IMR-90 (cell line): ENCODE measurements around the gene CBL. TPM values are rescaled to one million over a fixed set of nuclear protein-coding genes. Genes with fewer than 3 reads are reported as not detected.

Source experiments
- ATAC-seq: fragments of 200-7000 bp; cut with Tn5 transposase; 2 replicates; pipeline ENCODE4 v1.9.1; 2020; ENCODE audit warnings: low read depth, mild to moderate bottlenecking, moderate library complexity
- BruUV-seq: library from RNA; stranded (reverse); fragments of 400-500 nt; replicated peaks from 2 replicates; lab custom pipeline; 2021; lab: Mats Ljungman, UMichigan
- CTCF ChIA-PET: fragments of 300-600 bp; formaldehyde crosslinking; extraction: SDS; loops from one replicate; lab custom pipeline; 2021; ENCODE audit warnings: antibody characterized with exemption; lab: Yijun Ruan, JAX
- POLR2A ChIA-PET: fragments of 300-600 bp; sonication (Branson Sonifier 250); formaldehyde crosslinking; loops from one replicate; lab custom pipeline; 2022; ENCODE audit warnings: antibody characterized with exemption; ENCODE audit not compliant: unreplicated experiment; lab: Charles Lee
- DNase-seq: peaks from one replicate; pipeline ENCODE4 v3.0.0; 2013
- H2AFZ ChIP-seq: replicated peaks from 2 replicates; pipeline ENCODE3; 2013; ENCODE audit warnings: low read length, mild to moderate bottlenecking; ENCODE audit not compliant: poor library complexity
- H2AK5ac ChIP-seq: 2 replicates; pipeline ENCODE4 v1.6.1; 2013; ENCODE audit warnings: low read depth, low read length, inconsistent platforms
- H2AK9ac ChIP-seq: replicated peaks from 2 replicates; pipeline ENCODE3; 2013; ENCODE audit warnings: mild to moderate bottlenecking, low read depth, low read length, moderate library complexity; ENCODE audit not compliant: poor library complexity
- H2BK120ac ChIP-seq: 2 replicates; pipeline ENCODE4 v1.6.1; 2013; ENCODE audit warnings: low read depth, low read length, inconsistent platforms
- H2BK15ac ChIP-seq: 3 replicates; pipeline ENCODE4 v1.6.1; 2013; ENCODE audit warnings: low read depth, low read length, inconsistent platforms
- H2BK20ac ChIP-seq: 2 replicates; pipeline ENCODE4 v1.6.1; 2013; ENCODE audit warnings: low read depth, mild to moderate bottlenecking, inconsistent platforms, low read length, moderate library complexity
- H2BK5ac ChIP-seq: 2 replicates; pipeline ENCODE4 v1.6.1; 2013; ENCODE audit warnings: mild to moderate bottlenecking, low read depth, low read length, inconsistent platforms; ENCODE audit not compliant: poor library complexity, severe bottlenecking
- H3K14ac ChIP-seq: replicated peaks from 2 replicates; pipeline ENCODE4 v1.6.1; 2013; ENCODE audit warnings: low read depth, low read length, inconsistent platforms
- H3K18ac ChIP-seq: 2 replicates; pipeline ENCODE4 v1.6.1; 2013; ENCODE audit warnings: low read depth, low read length, control low read depth
- H3K23ac ChIP-seq: 2 replicates; pipeline ENCODE4 v1.6.1; 2013; ENCODE audit warnings: low read depth, low read length, inconsistent platforms
- H3K27ac ChIP-seq: 2 replicates; pipeline ENCODE4 v1.5.1; 2013; ENCODE audit warnings: mild to moderate bottlenecking, control low read depth, low read length; ENCODE audit not compliant: insufficient read depth
- H3K27me3 ChIP-seq: 2 replicates; pipeline ENCODE4 v1.6.1; 2013; ENCODE audit warnings: low read length; ENCODE audit not compliant: control insufficient read depth, insufficient read depth
- H3K36me3 ChIP-seq: 2 replicates; pipeline ENCODE4 v1.6.1; 2013; ENCODE audit warnings: low read length, mixed read lengths; ENCODE audit not compliant: control insufficient read depth, insufficient read depth
- H3K4ac ChIP-seq: 2 replicates; pipeline ENCODE4 v1.6.1; 2013; ENCODE audit warnings: low read depth, low read length, inconsistent platforms
- H3K4me1 ChIP-seq: 2 replicates; pipeline ENCODE4 v1.6.1; 2013; ENCODE audit warnings: low read length, mixed read lengths; ENCODE audit not compliant: control insufficient read depth, insufficient read depth
- H3K4me2 ChIP-seq: 2 replicates; pipeline ENCODE4 v1.6.1; 2013; ENCODE audit warnings: low read depth, mild to moderate bottlenecking, control low read depth, low read length, moderate library complexity
- H3K4me3 ChIP-seq: 2 replicates; pipeline ENCODE4 v1.5.1; 2013; ENCODE audit warnings: low read depth, mild to moderate bottlenecking, control low read depth, low read length, moderate library complexity; ENCODE audit not compliant: insufficient read depth
- H3K56ac ChIP-seq: 2 replicates; pipeline ENCODE4 v1.6.1; 2013; ENCODE audit warnings: low read length, inconsistent platforms; ENCODE audit not compliant: insufficient read depth; ENCODE audit errors: extremely low read depth
- H3K79me1 ChIP-seq, 2 experiments: 2 replicates each; pipeline ENCODE4 v1.6.1; 2013; ENCODE audit warnings: low read length in 2 of 2, inconsistent platforms in 1 of 2, low read depth in 1 of 2
- H3K9ac ChIP-seq: 2 replicates; pipeline ENCODE4 v1.6.1; 2013; ENCODE audit warnings: low read depth, low read length, control low read depth
- H3K9me1 ChIP-seq: 2 replicates; pipeline ENCODE4 v1.6.1; 2013; ENCODE audit warnings: low read length, inconsistent platforms; ENCODE audit not compliant: insufficient read depth
- H3K9me3 ChIP-seq: 2 replicates; pipeline ENCODE4 v1.6.1; 2013; ENCODE audit warnings: low read length; ENCODE audit not compliant: control insufficient read depth, insufficient read depth
- H4K20me1 ChIP-seq: 2 replicates; pipeline ENCODE4 v1.6.1; 2013; ENCODE audit warnings: low read length, inconsistent platforms; ENCODE audit not compliant: insufficient read depth
- H4K5ac ChIP-seq: 2 replicates; pipeline ENCODE4 v1.6.1; 2013; ENCODE audit warnings: mild to moderate bottlenecking, low read depth, low read length, control low read depth
- H4K8ac ChIP-seq, 2 experiments: 2 replicates each; pipeline ENCODE4 v1.6.1; 2013; ENCODE audit warnings: low read depth in 2 of 2, low read length in 2 of 2, control low read depth in 1 of 2, inconsistent platforms in 1 of 2
- H4K91ac ChIP-seq: 2 replicates; pipeline ENCODE4 v1.6.1; 2013; ENCODE audit warnings: low read depth, low read length, inconsistent platforms; ENCODE audit not compliant: insufficient read depth
- CEBPB ChIP-seq: IDR thresholded peaks from 2 replicates; pipeline ENCODE4 v1.6.1; 2012; ENCODE audit warnings: low read depth, low read length, improper control_type of control experiment
- ELK1 ChIP-seq: fragments of 150-350 bp; IDR thresholded peaks from 2 replicates; pipeline ENCODE4 v1.6.1; 2016; ENCODE audit warnings: low read depth, mild to moderate bottlenecking, low read length, moderate library complexity, borderline replicate concordance
- FOS ChIP-seq: fragments of 150-350 bp; IDR thresholded peaks from 2 replicates; pipeline ENCODE4 v1.6.1; 2016; ENCODE audit warnings: low read depth, low read length
- MXI1 ChIP-seq: IDR thresholded peaks from 2 replicates; pipeline ENCODE4 v1.6.1; 2012; ENCODE audit warnings: low read depth, mild to moderate bottlenecking, low read length, moderate library complexity, borderline replicate concordance
- POLR2A ChIP-seq: IDR thresholded peaks from 2 replicates; pipeline ENCODE4 v1.6.1; 2012; ENCODE audit warnings: mild to moderate bottlenecking, low read depth, low read length
- SMC3 ChIP-seq: fragments of 150-350 bp; IDR thresholded peaks from 2 replicates; pipeline ENCODE4 v1.6.1; 2016; ENCODE audit warnings: low read depth, mild to moderate bottlenecking, antibody characterized with exemption, low read length, moderate library complexity
- WGBS, 2 experiments: methylation state at CpG; one replicate each; pipeline versions ENCODE4 v1.1.5 to v1.1.7; 2013; ENCODE audit warnings: missing lambda C conversion rate in 2 of 2; ENCODE audit not compliant: insufficient read length in 1 of 2; ENCODE audit errors: extremely low coverage in 2 of 2; 5-methylcytosine and 5-hydroxymethylcytosine counted together
- dilution Hi-C: fragments of 300-500 bp; cut with HindIII; formaldehyde crosslinking; loops from one replicate; pipeline ENCODE4 v1.14.3; 2018; ENCODE audit warnings: low sequenced_read_pairs; ENCODE audit not compliant: unreplicated experiment
- in situ Hi-C: fragments of 300-500 bp; cut with MboI; formaldehyde crosslinking; loops from 3 replicates; pipeline ENCODE4 v1.14.3; 2019; ENCODE audit warnings: low sequenced_read_pairs, inconsistent platforms, mixed read lengths
- intact Hi-C: fragments of 100-400 bp; cut with micrococcal nuclease; formaldehyde crosslinking; loops from 2 replicates; pipeline ENCODE4 v1.10.0; 2022
- polyA plus RNA-seq, 3 experiments: library from polyadenylated mRNA; depleted of rRNA; stranded (reverse); fragments of >200 nt; gene quantifications; 2 replicates each; pipeline ENCODE4 v1.2.3, GENCODE V29; 2012; ENCODE audit warnings: low replicate concordance in 1 of 3
- total RNA-seq: library from RNA; depleted of rRNA; stranded (reverse); fragments of >200 nt; gene quantifications from 2 replicates; pipeline ENCODE4 v1.2.3, GENCODE V29; 2012

CBL gene
- total and polyA plus RNA-seq, 2 of the 4 experiments (the other 2 are of a cell fraction): 6.1 to 11.8 TPM

GRCh38 chr11:119194811-119195440, 11.2 kb upstream of the CBL start:
- Histone ChIP-seq H4K20me1 (no peaks in the 10 kb centered on the region), H3K9me1 (no peaks in the 10 kb centered on the region; the same call in 1 of the 2 replicates), H2AK9ac (no peak overlapping the region), H3K14ac (no peak overlapping the region), H2BK120ac (no peak overlapping the region), H3K4me2 (no peak overlapping the region), H3K27ac (no peak overlapping the region), H3K4me3 (no peak overlapping the region), H4K91ac (no peak overlapping the region), H3K9ac (no peak overlapping the region), H3K23ac (no peak overlapping the region), H4K8ac (no peak overlapping the region), H2BK5ac (no peak overlapping the region), H2BK15ac (no peak overlapping the region), H2AFZ (no peak overlapping the region), H2BK20ac (no peak overlapping the region), H3K9me3 (no peaks in the 10 kb centered on the region), H3K79me1 (no peaks in the 10 kb centered on the region), H3K4me1 (no peaks in the 10 kb centered on the region), H3K18ac (no peak overlapping the region), H4K5ac (no peak overlapping the region), H2AK5ac (no peak overlapping the region), H3K36me3 (no peaks in the 10 kb centered on the region), H3K27me3 (peaks cover 6% of the 10 kb centered on the region), H3K56ac (no peak overlapping the region), H3K4ac (no peak overlapping the region)
- ATAC-seq (no peak), DNase-seq (no peak)
- POLR2A ChIA-PET: no interaction called here
- no peak for TF ChIP-seq POLR2A
- no peak for TF ChIP-seq FOS
- TF ChIP-seq SMC3: no peak
- no peak for TF ChIP-seq CEBPB
- no peak for TF ChIP-seq MXI1
- TF ChIP-seq ELK1: no peak
- CTCF ChIA-PET: interaction anchor here (0.7 kb wide), 1 partner anchor 176 kb away, joined by 5 read pairs; no protein-coding TSS in a partner anchor
- BruUV-seq: no TSS peak
- dilution Hi-C loops (no loop called here), intact Hi-C loops (no loop called here), in situ Hi-C loops (loop anchor here (5.0 kb wide), 1 partner anchor 93 kb away; the partner anchor contains the start of gene DPAGT1)
- WGBS, 2 experiments: 50% methylated on average over 1 of the region's 7 CpGs; no CpG with 5 or more reads in 1 of the 2 experiments
